CD14-positive monocyte (primary cell): ENCODE results near the gene AQP2. TPM values are rescaled to one million over a fixed set of nuclear protein-coding genes. Genes with fewer than 3 reads are reported as not detected.

ENCODE experiments used
- DNase-seq, 3 donors: peaks; one replicate each; pipeline ENCODE4 v3.0.0-alpha.2; 2011 to 2022
- H2AFZ ChIP-seq: 2 replicates; pipeline ENCODE4 v1.6.0; 2012; ENCODE audit warnings: mild to moderate bottlenecking, low read depth, low read length, inconsistent platforms; ENCODE audit not compliant: insufficient read depth, poor library complexity, severe bottlenecking
- H3K27ac ChIP-seq, 2 donors: 1 replicate in 1 of 2; 2 replicates in 1 of 2; pipeline ENCODE4 v1.5.1; 2012 to 2013; ENCODE audit warnings: low read length in 2 of 2, control low read depth in 1 of 2, inconsistent platforms in 1 of 2, low read depth in 1 of 2, mild to moderate bottlenecking in 1 of 2
- H3K27me3 ChIP-seq, 2 donors: one replicate each; pipeline versions ENCODE4 v1.6.0 to v1.6.1; 2011 to 2013; ENCODE audit warnings: low read length in 2 of 2; ENCODE audit not compliant: control insufficient read depth in 2 of 2, insufficient read depth in 2 of 2
- H3K36me3 ChIP-seq, 2 donors: replicated peaks in 1 of 2; 1 replicate in 1 of 2; 2 replicates in 1 of 2; pipeline versions ENCODE4 v1.5.1 to v1.6.1; 2012 to 2013; ENCODE audit warnings: low read length in 2 of 2, control low read depth in 1 of 2, inconsistent platforms in 1 of 2, mild to moderate bottlenecking in 1 of 2; ENCODE audit not compliant: insufficient read depth in 2 of 2, control insufficient read depth in 1 of 2
- H3K4me1 ChIP-seq, 2 donors: 1 replicate in 1 of 2; 2 replicates in 1 of 2; pipeline versions ENCODE4 v1.5.1 to v1.6.1; 2012 to 2013; ENCODE audit warnings: low read length in 2 of 2, control low read depth in 1 of 2, inconsistent platforms in 1 of 2, mild to moderate bottlenecking in 1 of 2, moderate library complexity in 1 of 2; ENCODE audit not compliant: insufficient read depth in 2 of 2, control insufficient read depth in 1 of 2
- H3K4me2 ChIP-seq: replicated peaks from 2 replicates; pipeline ENCODE3; 2012; ENCODE audit warnings: low read length, moderate library complexity, mild to moderate bottlenecking; ENCODE audit not compliant: poor library complexity, severe bottlenecking; ENCODE audit errors: extremely low read depth
- H3K4me3 ChIP-seq, 3 experiments: fragments of 200-600 bp in 1 of 3; sonication (generic) in 1 of 3; replicated peaks in 1 of 3; 1 replicate in 2 of 3; 2 replicates in 1 of 3; pipeline ENCODE4 v1.5.1; 2011 to 2013; ENCODE audit warnings: low read length in 3 of 3, mild to moderate bottlenecking in 3 of 3, control low read depth in 2 of 3, low read depth in 2 of 3, inconsistent platforms in 1 of 3, moderate library complexity in 1 of 3
- H3K79me2 ChIP-seq: 2 replicates; pipeline ENCODE4 v1.6.0; 2012; ENCODE audit warnings: mild to moderate bottlenecking, control low read depth, inconsistent platforms, low read length, moderate library complexity; ENCODE audit not compliant: insufficient read depth
- H3K9ac ChIP-seq: 2 replicates; pipeline ENCODE4 v1.6.0; 2017; ENCODE audit warnings: low read length, mild to moderate bottlenecking; ENCODE audit not compliant: insufficient read depth, poor library complexity, severe bottlenecking
- H3K9me3 ChIP-seq, 2 donors: replicated peaks in 1 of 2; 1 replicate in 1 of 2; 2 replicates in 1 of 2; pipeline versions ENCODE4 v1.5.1 to v1.6.1; 2012 to 2013; ENCODE audit warnings: low read length in 2 of 2, control low read depth in 1 of 2; ENCODE audit not compliant: control insufficient read depth in 1 of 2, insufficient read depth in 1 of 2
- H4K20me1 ChIP-seq: 2 replicates; pipeline ENCODE4 v1.6.0; 2012; ENCODE audit warnings: mild to moderate bottlenecking, low read length, control low read depth, moderate library complexity; ENCODE audit not compliant: insufficient read depth
- H3K27ac Mint-ChIP-seq, 7 donors: one replicate each; pipeline ENCODE4 v1.8.0; 2020; ENCODE audit warnings: mild to moderate bottlenecking in 7 of 7, mixed read lengths in 7 of 7, moderate library complexity in 6 of 7, inconsistent platforms in 2 of 7
- H3K27me3 Mint-ChIP-seq, 3 donors: one replicate each; pipeline ENCODE4 v1.8.0; 2021 to 2022; ENCODE audit warnings: low read depth in 3 of 3, mild to moderate bottlenecking in 3 of 3, mixed read lengths in 3 of 3, moderate library complexity in 3 of 3, inconsistent platforms in 1 of 3
- H3K36me3 Mint-ChIP-seq, 2 donors: one replicate each; pipeline ENCODE4 v1.8.0; 2020; ENCODE audit warnings: mixed read lengths in 2 of 2, inconsistent platforms in 1 of 2, mild to moderate bottlenecking in 1 of 2
- H3K4me1 Mint-ChIP-seq: one replicate; pipeline ENCODE4 v1.8.0; 2020; ENCODE audit warnings: mild to moderate bottlenecking, mixed read lengths
- H3K4me3 Mint-ChIP-seq, 2 donors: one replicate each; pipeline ENCODE4 v1.8.0; 2020; ENCODE audit warnings: mild to moderate bottlenecking in 2 of 2, mixed read lengths in 2 of 2, moderate library complexity in 1 of 2
- H3K9me3 Mint-ChIP-seq, 7 donors: one replicate each; pipeline ENCODE4 v1.8.0; 2020 to 2022; ENCODE audit warnings: mixed read lengths in 7 of 7, mild to moderate bottlenecking in 6 of 7, moderate library complexity in 6 of 7, inconsistent platforms in 2 of 7
- WGBS: methylation state at CpG from one replicate; pipeline ENCODE4 v1.1.5; 2013; ENCODE audit warnings: missing lambda C conversion rate; ENCODE audit not compliant: insufficient coverage; 5-methylcytosine and 5-hydroxymethylcytosine counted together
- intact Hi-C, 2 donors: fragments of 100-400 bp; cut with micrococcal nuclease; formaldehyde crosslinking; loops; one replicate each; pipeline versions ENCODE4 v1.15.0 to v1.15.1; 2023
- polyA plus RNA-seq, 3 donors: library from polyadenylated mRNA; depleted of rRNA in 1 of 3; unstranded in 2 of 3; stranded (reverse) in 1 of 3; fragments of 300-500 nt in 2 of 3; fragments of >200 nt in 1 of 3; fragmentation: Illumina TruSeq in 2 of 3; gene quantifications; 1 replicate in 2 of 3; 2 replicates in 1 of 3; pipeline ENCODE4 v1.2.3, GENCODE V29; 2012 to 2021
- TF ChIP-seq, protein P1 (sequence below): fragments of 200-600 bp; IDR thresholded peaks from one replicate; pipeline ENCODE4 v1.8.0; 2022; ENCODE audit warnings: antibody characterized with exemption, mild to moderate bottlenecking

The AQP2 gene
- polyA plus RNA-seq, 3 donors, result not detected

DNA sequence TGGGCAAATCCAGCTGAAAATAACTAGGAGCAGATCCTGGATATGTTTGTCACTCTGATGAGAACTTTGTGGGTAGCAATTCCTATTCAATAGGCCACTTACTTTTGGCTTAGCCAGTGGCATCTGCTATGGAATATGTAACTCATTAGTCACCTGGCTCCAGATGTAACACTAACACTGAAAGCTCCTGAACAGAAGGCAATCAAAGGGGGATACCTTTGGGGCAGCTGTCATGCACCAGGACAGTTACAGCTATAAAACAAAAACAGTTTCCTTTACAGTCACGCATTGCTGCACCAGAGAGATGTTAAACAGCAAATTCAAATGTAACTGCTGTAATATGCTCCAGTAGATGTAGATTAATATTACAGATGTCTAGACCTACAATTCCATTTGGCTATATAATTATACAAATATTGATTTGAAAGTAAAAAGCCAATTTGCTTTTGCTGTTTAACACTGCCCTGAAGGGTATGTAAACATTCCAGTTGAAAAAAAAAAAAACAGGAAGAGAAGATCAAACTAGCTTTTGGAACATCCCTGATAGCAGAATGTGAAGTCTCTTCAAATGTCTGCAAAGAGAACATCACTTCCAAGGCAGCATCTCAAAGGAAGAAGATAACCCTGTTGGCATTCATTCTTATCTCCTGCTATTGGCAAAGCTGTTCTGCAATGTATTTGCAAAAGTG, 56.4 kb downstream of the AQP2 start:
- Histone ChIP-seq H3K27me3 (no peaks in the 10 kb centered on the region), H3K4me1 (no peaks in the 10 kb centered on the region), H3K9me3 (no peaks in the 10 kb centered on the region), H3K9ac (no peak overlapping the region), H4K20me1 (no peaks in the 10 kb centered on the region), H3K36me3 (peaks cover 26 to 60% of the 10 kb centered on the region in 2 donors), H2AFZ (no peak overlapping the region), H3K79me2 (peaks cover 67% of the 10 kb centered on the region), H3K27ac (peak overlapping the region in 1 of 2 donors; percentile 34), H3K4me3 (no peak overlapping the region), H3K4me2 (no peak overlapping the region)
- TF ChIP-seq, protein P1, sequence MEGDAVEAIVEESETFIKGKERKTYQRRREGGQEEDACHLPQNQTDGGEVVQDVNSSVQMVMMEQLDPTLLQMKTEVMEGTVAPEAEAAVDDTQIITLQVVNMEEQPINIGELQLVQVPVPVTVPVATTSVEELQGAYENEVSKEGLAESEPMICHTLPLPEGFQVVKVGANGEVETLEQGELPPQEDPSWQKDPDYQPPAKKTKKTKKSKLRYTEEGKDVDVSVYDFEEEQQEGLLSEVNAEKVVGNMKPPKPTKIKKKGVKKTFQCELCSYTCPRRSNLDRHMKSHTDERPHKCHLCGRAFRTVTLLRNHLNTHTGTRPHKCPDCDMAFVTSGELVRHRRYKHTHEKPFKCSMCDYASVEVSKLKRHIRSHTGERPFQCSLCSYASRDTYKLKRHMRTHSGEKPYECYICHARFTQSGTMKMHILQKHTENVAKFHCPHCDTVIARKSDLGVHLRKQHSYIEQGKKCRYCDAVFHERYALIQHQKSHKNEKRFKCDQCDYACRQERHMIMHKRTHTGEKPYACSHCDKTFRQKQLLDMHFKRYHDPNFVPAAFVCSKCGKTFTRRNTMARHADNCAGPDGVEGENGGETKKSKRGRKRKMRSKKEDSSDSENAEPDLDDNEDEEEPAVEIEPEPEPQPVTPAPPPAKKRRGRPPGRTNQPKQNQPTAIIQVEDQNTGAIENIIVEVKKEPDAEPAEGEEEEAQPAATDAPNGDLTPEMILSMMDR, result no peak
- no peak overlapping the region for H3K27ac Mint-ChIP-seq
- H3K36me3 Mint-ChIP-seq, result peaks cover 34 to 64% of the 10 kb centered on the region in 2 donors
- no CpG with 5 or more reads among the region's 1 CpG for WGBS
- no peaks in the 10 kb centered on the region for H3K27me3 Mint-ChIP-seq
- H3K4me1 Mint-ChIP-seq, result peaks cover 3% of the 10 kb centered on the region
- peaks cover 0 to 2% (median 0%) of the 10 kb centered on the region in 7 donors for H3K9me3 Mint-ChIP-seq
- no peak for DNase-seq
- intact Hi-C loops, result no loop called here
- H3K4me3 Mint-ChIP-seq, result no peak overlapping the region

Other genes with a start within 250 kb of the AQP2 start
- gene FMNL3, start 243.3 kb upstream of the AQP2 start, polyA plus RNA-seq, result 1 to 10 TPM; 1.5 to 5.4 (median 1.7) TPM
- gene TMBIM6, start 209.2 kb upstream of the AQP2 start, polyA plus RNA-seq, result 1,000 to 10,000 TPM in 2 of 3 donors, 100 to 1,000 TPM in 1; 315 to 1,453 (median 1,396) TPM
- gene NCKAP5L, start 122.3 kb upstream of the AQP2 start, polyA plus RNA-seq, result 10 to 100 TPM in 1 of 3 donors, 1 to 10 TPM in 2; 3.7 to 14.9 (median 6.8) TPM
- gene BCDIN3D, start 107.6 kb upstream of the AQP2 start, polyA plus RNA-seq, result 1 to 10 TPM in 2 of 3 donors, under 1 TPM in 1; 0.71 to 1.2 (median 1.0) TPM
- gene FAIM2, start 46.8 kb upstream of the AQP2 start, polyA plus RNA-seq, result not detected
- not detected for gene AQP5, start 11.1 kb downstream of the AQP2 start, polyA plus RNA-seq
- gene AQP6, start 22.2 kb downstream of the AQP2 start, polyA plus RNA-seq, result under 1 TPM in 1 of 3 donors, not detected in 2; 0.04 TPM
- gene RACGAP1, start 74.8 kb downstream of the AQP2 start, polyA plus RNA-seq, result 1 to 10 TPM; 3.1 to 5.4 (median 3.6) TPM
- not detected for gene ASIC1, start 106.9 kb downstream of the AQP2 start, polyA plus RNA-seq
- gene SMARCD1, start 134.6 kb downstream of the AQP2 start, polyA plus RNA-seq, result 10 to 100 TPM in 1 of 3 donors, 1 to 10 TPM in 2; 3.7 to 41.9 (median 7.8) TPM
- gene GPD1, start 153.3 kb downstream of the AQP2 start, polyA plus RNA-seq, result under 1 TPM in 1 of 3 donors, not detected in 2; 0.08 TPM
- 100 to 1,000 TPM in 2 of 3 donors, 10 to 100 TPM in 1; 63.8 to 257 (median 231) TPM for gene COX14, start 161.5 kb downstream of the AQP2 start, polyA plus RNA-seq
- 10 to 100 TPM; 30.6 to 44.4 (median 38.7) TPM for gene CERS5, start 216.6 kb downstream of the AQP2 start, polyA plus RNA-seq